Parathyroid adenoma (tissue), 2 donors: ENCODE data around the gene FANCI.

Experiments
- H2AFZ ChIP-seq: fragments of 300-600 bp; sonication (generic); one replicate; pipeline ENCODE4 v1.7.0; 2017; ENCODE audit warnings: antibody characterized with exemption, mild to moderate bottlenecking
- H3K27ac ChIP-seq: fragments of 300-600 bp; sonication (generic); one replicate; pipeline ENCODE4 v1.7.0; 2017
- H3K27me3 ChIP-seq: fragments of 300-600 bp; sonication (generic); one replicate; pipeline ENCODE4 v1.7.0; 2017; ENCODE audit warnings: low read length; ENCODE audit not compliant: control insufficient read depth, insufficient read depth
- H3K36me3 ChIP-seq: fragments of 300-600 bp; sonication (generic); one replicate; pipeline ENCODE4 v1.7.0; 2017; ENCODE audit warnings: low read length; ENCODE audit not compliant: control insufficient read depth, insufficient read depth
- H3K4me1 ChIP-seq: fragments of 300-600 bp; sonication (generic); one replicate; pipeline ENCODE4 v1.7.0; 2017; ENCODE audit warnings: control low read depth
- H3K4me2 ChIP-seq: fragments of 300-600 bp; sonication (generic); one replicate; pipeline ENCODE4 v1.7.0; 2017; ENCODE audit warnings: low read length
- H3K4me3 ChIP-seq: fragments of 300-600 bp; sonication (generic); one replicate; pipeline ENCODE4 v1.7.0; 2017; ENCODE audit warnings: low read depth, low read length
- H3K79me2 ChIP-seq: fragments of 300-600 bp; sonication (generic); one replicate; pipeline ENCODE4 v1.7.0; 2017; ENCODE audit warnings: control low read depth
- H3K9ac ChIP-seq: fragments of 300-600 bp; sonication (generic); one replicate; pipeline ENCODE4 v1.7.0; 2017; ENCODE audit warnings: mild to moderate bottlenecking
- H3K9me3 ChIP-seq: fragments of 300-600 bp; sonication (generic); one replicate; pipeline ENCODE4 v1.7.0; 2017; ENCODE audit warnings: low read length; ENCODE audit not compliant: control insufficient read depth
- CTCF ChIP-seq: fragments of 300-600 bp; sonication (generic); IDR thresholded peaks from one replicate; pipeline ENCODE4 v1.7.0; 2017; ENCODE audit warnings: antibody characterized with exemption, mild to moderate bottlenecking
- donor health status: primary hyperparathyroidism.

The FANCI gene

GRCh38 chr15:89200182-89200581 lies 43.6 kb upstream of the FANCI start:
- H3K27ac ChIP-seq = no peak overlapping the region
- H3K4me1 ChIP-seq = peaks cover 5% of the 10 kb centered on the region
- TF ChIP-seq CTCF = no peak
- no peaks in the 10 kb centered on the region for H3K27me3 ChIP-seq
- no peaks in the 10 kb centered on the region for H3K9me3 ChIP-seq
- no peak overlapping the region for H3K4me2 ChIP-seq
- H3K4me3 ChIP-seq = no peak overlapping the region
- H2AFZ ChIP-seq = no peak overlapping the region
- H3K36me3 ChIP-seq = no peaks in the 10 kb centered on the region
- H3K9ac ChIP-seq = no peak overlapping the region
- no peaks in the 10 kb centered on the region for H3K79me2 ChIP-seq

GRCh38 chr15:89201465-89202005 lies 42.2 kb upstream of the FANCI start:
- Histone ChIP-seq H3K4me3 (no peak overlapping the region), H3K9ac (no peak overlapping the region), H3K79me2 (no peaks in the 10 kb centered on the region), H3K4me2 (no peak overlapping the region), H3K4me1 (peaks cover 5% of the 10 kb centered on the region), H3K27ac (no peak overlapping the region), H3K27me3 (no peaks in the 10 kb centered on the region), H3K9me3 (no peaks in the 10 kb centered on the region), H2AFZ (no peak overlapping the region), H3K36me3 (no peaks in the 10 kb centered on the region)
- no peak for TF ChIP-seq CTCF

- Histone ChIP-seq H2AFZ (no peak overlapping the region), H3K4me2 (no peak overlapping the region), H3K27ac (no peak overlapping the region), H3K4me1 (no peaks in the 10 kb centered on the region), H3K27me3 (no peaks in the 10 kb centered on the region), H3K9ac (no peak overlapping the region), H3K79me2 (no peaks in the 10 kb centered on the region), H3K9me3 (no peaks in the 10 kb centered on the region), H3K4me3 (no peak overlapping the region), H3K36me3 (no peaks in the 10 kb centered on the region)
- TF ChIP-seq CTCF = no peak
Observed at GRCh38 chr15:89203705-89204273, 40.0 kb upstream of the FANCI start.

- Histone ChIP-seq H3K9me3 (no peaks in the 10 kb centered on the region), H3K36me3 (no peaks in the 10 kb centered on the region), H3K9ac (no peak overlapping the region), H3K4me2 (no peak overlapping the region), H3K4me1 (no peaks in the 10 kb centered on the region), H3K79me2 (no peaks in the 10 kb centered on the region), H3K27me3 (no peaks in the 10 kb centered on the region), H2AFZ (no peak overlapping the region), H3K4me3 (no peak overlapping the region), H3K27ac (no peak overlapping the region)
- TF ChIP-seq CTCF = no peak
Observed at GRCh38 chr15:89205991-89206585, 37.7 kb upstream of the FANCI start.

- Histone ChIP-seq H3K27ac (no peak overlapping the region), H3K27me3 (no peaks in the 10 kb centered on the region), H2AFZ (peak overlapping the region; percentile 63), H3K9ac (no peak overlapping the region), H3K79me2 (no peaks in the 10 kb centered on the region), H3K4me3 (no peak overlapping the region), H3K36me3 (no peaks in the 10 kb centered on the region), H3K4me2 (peak overlapping the region; percentile 75), H3K4me1 (no peaks in the 10 kb centered on the region), H3K9me3 (no peaks in the 10 kb centered on the region)
- peak; percentile 87 for TF ChIP-seq CTCF
Observed at GRCh38 chr15:89206908-89207331, 36.9 kb upstream of the FANCI start.
